ENCODE results near the gene HACL1. TPM values are rescaled to one million over a fixed set of nuclear protein-coding genes. Genes with fewer than 3 reads are reported as not detected.

The HACL1 gene
- total RNA-seq, 2 donors from 2014 or later: 13.1 to 19.1 TPM

DNA sequence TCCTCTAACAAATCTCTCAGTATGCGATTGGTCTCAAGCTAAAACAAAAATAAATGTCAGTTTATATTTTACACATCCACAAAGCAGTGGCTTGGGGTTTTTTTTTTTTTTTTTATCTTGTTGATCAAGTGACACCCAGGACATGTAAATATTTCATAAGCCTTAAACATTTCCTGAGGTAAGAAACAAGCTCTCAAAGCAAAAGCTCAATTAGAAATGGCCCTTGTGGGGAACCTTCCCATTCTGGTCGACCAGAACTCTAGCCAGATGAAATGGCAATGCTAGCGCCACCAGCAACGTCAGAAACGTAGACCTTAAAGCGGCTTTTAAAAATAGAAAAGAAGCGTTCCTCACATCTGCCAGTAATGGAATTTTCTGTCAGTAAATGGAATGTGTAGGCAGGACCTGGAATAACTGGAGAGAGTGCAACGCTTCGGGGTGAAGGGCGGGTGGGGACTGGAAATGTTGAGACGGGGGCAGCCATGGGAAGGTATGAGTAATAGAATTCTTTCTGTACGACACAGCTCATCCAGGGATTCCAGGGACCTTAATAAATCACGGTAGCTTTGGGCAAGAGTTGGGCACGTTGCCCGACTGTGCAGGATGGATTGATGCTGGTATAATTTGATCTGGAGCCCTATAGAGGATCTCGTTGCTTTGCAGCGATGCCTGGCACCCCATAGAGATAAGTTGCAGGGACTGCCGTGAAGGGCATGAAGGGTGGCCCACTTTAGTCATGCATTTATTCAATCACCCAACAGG is 44.6 kb upstream of the HACL1 start:
- H3K9me3 ChIP-seq: no peaks in the 10 kb centered on the region
- H3K27ac ChIP-seq: no peak overlapping the region
- H3K27me3 ChIP-seq: no peaks in the 10 kb centered on the region
- H3K36me3 ChIP-seq: no peaks in the 10 kb centered on the region
- TF ChIP-seq, protein P1, sequence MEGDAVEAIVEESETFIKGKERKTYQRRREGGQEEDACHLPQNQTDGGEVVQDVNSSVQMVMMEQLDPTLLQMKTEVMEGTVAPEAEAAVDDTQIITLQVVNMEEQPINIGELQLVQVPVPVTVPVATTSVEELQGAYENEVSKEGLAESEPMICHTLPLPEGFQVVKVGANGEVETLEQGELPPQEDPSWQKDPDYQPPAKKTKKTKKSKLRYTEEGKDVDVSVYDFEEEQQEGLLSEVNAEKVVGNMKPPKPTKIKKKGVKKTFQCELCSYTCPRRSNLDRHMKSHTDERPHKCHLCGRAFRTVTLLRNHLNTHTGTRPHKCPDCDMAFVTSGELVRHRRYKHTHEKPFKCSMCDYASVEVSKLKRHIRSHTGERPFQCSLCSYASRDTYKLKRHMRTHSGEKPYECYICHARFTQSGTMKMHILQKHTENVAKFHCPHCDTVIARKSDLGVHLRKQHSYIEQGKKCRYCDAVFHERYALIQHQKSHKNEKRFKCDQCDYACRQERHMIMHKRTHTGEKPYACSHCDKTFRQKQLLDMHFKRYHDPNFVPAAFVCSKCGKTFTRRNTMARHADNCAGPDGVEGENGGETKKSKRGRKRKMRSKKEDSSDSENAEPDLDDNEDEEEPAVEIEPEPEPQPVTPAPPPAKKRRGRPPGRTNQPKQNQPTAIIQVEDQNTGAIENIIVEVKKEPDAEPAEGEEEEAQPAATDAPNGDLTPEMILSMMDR (IDR thresholded peaks at IDR 0.05): no peak
- no peak overlapping the region for H3K4me3 ChIP-seq
- H3K9ac ChIP-seq (ENCODE audit: low read depth in 2 of 2, low read length in 2 of 2): no peak overlapping the region
- intact Hi-C loops (cut with DNase I): no loop called here
- DNase-seq: no peak
- no peaks in the 10 kb centered on the region for H3K4me1 ChIP-seq

DNA sequence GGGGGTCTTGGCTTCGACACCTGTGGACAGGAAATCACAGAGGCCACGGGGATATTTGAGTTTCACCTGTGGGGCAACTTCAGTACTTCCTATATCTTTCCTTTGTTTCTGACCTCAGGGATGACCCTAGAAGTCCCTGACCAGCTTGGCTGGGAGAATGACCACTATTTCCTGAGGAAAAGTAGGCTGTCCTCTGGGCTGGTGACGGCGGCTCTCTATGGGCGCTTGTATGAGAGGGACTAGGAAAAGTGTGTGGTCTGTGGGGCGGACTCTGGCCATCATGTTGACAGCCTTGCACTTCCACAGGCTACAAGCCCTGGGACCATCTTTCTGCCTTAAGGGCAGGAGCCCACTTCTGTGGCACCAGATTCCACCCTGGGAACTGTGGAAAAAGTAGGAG is 43.9 kb upstream of the HACL1 start:
- DNase-seq: no peak
- Histone ChIP-seq H3K36me3 (no peaks in the 10 kb centered on the region), H3K9me3 (no peaks in the 10 kb centered on the region), H3K27ac (no peak overlapping the region), H3K4me1 (no peaks in the 10 kb centered on the region), H3K27me3 (no peaks in the 10 kb centered on the region), H3K9ac (ENCODE audit: low read depth in 2 of 2, low read length in 2 of 2) (no peak overlapping the region), H3K4me3 (no peak overlapping the region)
- intact Hi-C loops (cut with DNase I): no loop called here
- TF ChIP-seq, protein P1 (IDR thresholded peaks at IDR 0.05): no peak

DNA sequence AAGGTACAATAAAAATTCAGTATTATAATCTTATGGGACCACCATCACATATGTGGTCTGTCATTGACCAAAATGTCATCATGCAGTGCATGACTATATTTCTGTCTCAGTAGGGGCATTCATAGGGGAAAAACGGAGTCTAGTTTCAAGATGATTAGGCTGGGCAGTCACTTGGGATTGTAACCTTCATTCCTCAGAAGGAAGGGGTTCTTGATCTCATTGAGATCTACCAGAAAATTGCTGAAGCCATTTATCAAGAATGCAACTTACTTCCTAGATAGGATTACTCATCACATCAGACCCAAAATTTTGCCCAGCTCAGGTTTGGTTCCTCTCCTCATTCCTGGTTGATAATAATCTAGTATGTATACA is 37.5 kb upstream of the HACL1 start:
- TF ChIP-seq, protein P1 (IDR thresholded peaks at IDR 0.05): no peak

DNA sequence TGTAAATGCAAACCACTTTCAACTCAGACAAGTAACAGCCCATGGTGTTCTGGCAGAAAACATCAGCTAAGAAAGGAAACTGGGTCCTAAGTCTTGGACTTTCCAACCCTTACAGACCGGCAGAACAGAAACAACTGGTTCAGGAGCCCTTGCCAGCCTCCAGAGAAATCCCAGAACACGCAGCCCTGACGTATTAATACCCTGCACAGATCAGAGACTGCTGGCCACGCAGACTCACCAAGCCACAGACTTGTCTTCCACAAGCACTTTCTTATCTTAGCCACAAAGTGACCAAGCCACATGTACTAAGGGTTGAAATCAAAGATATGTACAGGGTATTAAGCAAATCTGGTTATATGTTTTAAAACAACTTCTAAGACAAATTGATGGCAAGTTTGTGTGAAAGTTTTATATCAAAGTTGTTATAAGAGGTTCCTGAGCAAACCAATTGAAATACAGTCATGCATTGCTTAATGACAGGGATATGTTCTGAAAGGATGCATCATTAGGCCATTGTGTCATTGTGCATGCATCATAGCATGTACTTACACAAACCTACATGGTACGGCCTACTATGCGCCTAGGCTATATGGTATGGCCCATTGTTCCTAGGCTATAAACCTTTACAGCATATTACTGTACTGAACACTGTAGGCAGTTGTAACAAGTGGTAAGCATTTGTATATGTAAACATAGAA is 37.0 kb upstream of the HACL1 start:
- Histone ChIP-seq H3K4me1 (no peaks in the 10 kb centered on the region), H3K4me3 (no peak overlapping the region), H3K27ac (no peak overlapping the region), H3K36me3 (no peaks in the 10 kb centered on the region), H3K9ac (ENCODE audit: low read depth in 2 of 2, low read length in 2 of 2) (no peak overlapping the region), H3K9me3 (no peaks in the 10 kb centered on the region), H3K27me3 (no peaks in the 10 kb centered on the region)
- intact Hi-C loops (cut with DNase I): loop anchor here (10.0 kb wide), 1 partner anchor 606 kb away; no protein-coding TSS in a partner anchor
- TF ChIP-seq, protein P1 (IDR thresholded peaks at IDR 0.05): no peak
- DNase-seq: no peak

More for the DNA sequence above, 37.5 kb upstream of the HACL1 start:
- Histone ChIP-seq H3K36me3 (no peaks in the 10 kb centered on the region), H3K4me3 (no peak overlapping the region), H3K27me3 (no peaks in the 10 kb centered on the region), H3K27ac (no peak overlapping the region), H3K9me3 (no peaks in the 10 kb centered on the region), H3K4me1 (no peaks in the 10 kb centered on the region), H3K9ac (ENCODE audit: low read depth in 2 of 2, low read length in 2 of 2) (no peak overlapping the region)
- DNase-seq: no peak
- intact Hi-C loops (cut with DNase I): loop anchor here (10.0 kb wide), 1 partner anchor 606 kb away; no protein-coding TSS in a partner anchor

DNA sequence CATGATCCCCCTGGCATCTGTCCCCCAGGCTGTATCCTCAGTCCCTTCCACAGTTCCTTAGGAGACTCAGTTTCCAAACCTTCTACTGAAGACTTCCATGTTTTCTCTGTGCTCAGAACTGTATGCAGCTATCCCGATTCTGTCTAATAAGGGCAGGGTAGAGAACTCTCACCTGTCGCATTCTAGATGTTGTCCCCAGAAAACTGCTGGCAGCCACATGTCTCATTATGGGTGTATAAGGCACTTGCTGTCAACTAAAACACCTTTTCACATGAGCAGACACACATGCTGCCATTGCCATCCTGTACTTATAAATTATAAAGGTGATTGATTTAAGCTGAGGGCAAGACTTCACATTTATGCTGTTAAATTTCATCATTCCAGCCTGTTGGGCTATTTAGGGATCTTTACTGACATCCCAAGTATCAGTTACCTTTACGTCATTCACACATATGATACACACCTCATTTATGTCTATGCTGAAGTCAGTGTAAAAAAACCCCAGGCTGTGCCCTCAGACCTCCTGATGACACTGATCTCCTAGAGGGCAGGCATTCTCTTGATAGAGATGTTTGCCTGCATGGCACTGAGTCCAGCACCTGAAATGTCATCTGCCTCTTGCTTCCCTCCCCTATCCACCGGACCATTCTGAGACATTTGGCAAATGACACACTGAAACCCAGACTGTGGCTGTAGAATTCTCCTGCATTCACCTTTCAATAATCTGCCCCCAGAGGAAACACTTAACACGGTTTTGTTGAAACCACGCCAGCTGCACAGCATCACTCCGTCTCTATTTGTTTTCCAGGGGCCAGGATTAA is 36.0 kb upstream of the HACL1 start:
- peak overlapping the region; percentile 10 for H3K27ac ChIP-seq

More for the DNA sequence above, 36.0 kb upstream of the HACL1 start:
- no peaks in the 10 kb centered on the region for H3K27me3 ChIP-seq
- H3K9me3 ChIP-seq: no peaks in the 10 kb centered on the region
- H3K9ac ChIP-seq (ENCODE audit: low read depth in 2 of 2, low read length in 2 of 2): no peak overlapping the region
- H3K4me3 ChIP-seq: no peak overlapping the region
- no peak for DNase-seq
- no peaks in the 10 kb centered on the region for H3K4me1 ChIP-seq
- H3K36me3 ChIP-seq: no peaks in the 10 kb centered on the region
- intact Hi-C loops (cut with DNase I): loop anchor here (10.0 kb wide), 1 partner anchor 607 kb away; no protein-coding TSS in a partner anchor
- TF ChIP-seq, protein P1 (IDR thresholded peaks at IDR 0.05): no peak
